Measurements from ENCODE around the gene ATP6V0A4.

Gene ATP6V0A4

DNA sequence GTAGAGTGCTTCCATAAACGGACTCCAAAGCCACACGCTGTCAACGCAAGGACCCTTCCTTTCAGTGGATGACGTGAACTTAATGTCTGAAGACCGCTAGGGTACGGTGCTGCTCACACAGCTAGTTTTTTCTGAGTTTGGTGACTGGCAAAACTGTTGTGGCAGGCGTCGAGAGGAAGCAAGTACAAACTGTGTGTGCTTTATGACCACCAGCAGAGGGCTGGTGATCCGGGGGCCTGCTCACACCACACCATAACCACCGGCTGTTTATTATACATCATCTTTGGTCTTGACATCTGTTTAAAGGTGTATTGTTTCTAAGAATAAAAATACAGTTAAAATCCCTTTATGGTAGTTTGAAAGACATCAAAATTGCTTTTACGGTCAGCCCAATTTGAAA lies 37.1 kb upstream of the ATP6V0A4 start:
- FAIRE-seq = no peak
- DNase-seq (ENCODE audit: insufficient read length, low spot score) = no peak
- TF ChIP-seq, protein P1, sequence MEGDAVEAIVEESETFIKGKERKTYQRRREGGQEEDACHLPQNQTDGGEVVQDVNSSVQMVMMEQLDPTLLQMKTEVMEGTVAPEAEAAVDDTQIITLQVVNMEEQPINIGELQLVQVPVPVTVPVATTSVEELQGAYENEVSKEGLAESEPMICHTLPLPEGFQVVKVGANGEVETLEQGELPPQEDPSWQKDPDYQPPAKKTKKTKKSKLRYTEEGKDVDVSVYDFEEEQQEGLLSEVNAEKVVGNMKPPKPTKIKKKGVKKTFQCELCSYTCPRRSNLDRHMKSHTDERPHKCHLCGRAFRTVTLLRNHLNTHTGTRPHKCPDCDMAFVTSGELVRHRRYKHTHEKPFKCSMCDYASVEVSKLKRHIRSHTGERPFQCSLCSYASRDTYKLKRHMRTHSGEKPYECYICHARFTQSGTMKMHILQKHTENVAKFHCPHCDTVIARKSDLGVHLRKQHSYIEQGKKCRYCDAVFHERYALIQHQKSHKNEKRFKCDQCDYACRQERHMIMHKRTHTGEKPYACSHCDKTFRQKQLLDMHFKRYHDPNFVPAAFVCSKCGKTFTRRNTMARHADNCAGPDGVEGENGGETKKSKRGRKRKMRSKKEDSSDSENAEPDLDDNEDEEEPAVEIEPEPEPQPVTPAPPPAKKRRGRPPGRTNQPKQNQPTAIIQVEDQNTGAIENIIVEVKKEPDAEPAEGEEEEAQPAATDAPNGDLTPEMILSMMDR (IDR thresholded peaks at IDR 0.05; ENCODE audit: insufficient read depth, missing control alignments) = no peak

DNA sequence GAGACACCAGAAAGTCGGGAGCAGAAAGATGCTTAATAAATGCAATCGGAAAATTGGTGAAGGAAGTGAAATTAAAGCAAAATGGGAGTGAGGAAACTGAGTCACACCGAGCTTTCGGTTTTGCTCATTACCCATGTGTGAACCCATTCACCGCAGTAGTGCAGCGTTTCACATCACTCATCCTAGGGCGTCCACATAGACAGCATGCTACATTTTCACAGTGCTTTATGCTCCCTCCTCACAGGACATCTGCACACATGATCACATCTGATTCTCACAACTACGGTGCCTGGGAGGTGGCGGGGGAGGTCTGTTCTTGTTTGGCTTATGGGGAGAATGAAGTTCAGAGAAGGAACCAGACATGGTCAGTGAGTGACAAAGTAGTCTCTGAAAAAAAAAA lies 36.6 kb upstream of the ATP6V0A4 start:
- TF ChIP-seq, protein P1 (IDR thresholded peaks at IDR 0.05; ENCODE audit: insufficient read depth, missing control alignments) = no peak
- DNase-seq (ENCODE audit: insufficient read length, low spot score) (no peak), FAIRE-seq (no peak)

DNA sequence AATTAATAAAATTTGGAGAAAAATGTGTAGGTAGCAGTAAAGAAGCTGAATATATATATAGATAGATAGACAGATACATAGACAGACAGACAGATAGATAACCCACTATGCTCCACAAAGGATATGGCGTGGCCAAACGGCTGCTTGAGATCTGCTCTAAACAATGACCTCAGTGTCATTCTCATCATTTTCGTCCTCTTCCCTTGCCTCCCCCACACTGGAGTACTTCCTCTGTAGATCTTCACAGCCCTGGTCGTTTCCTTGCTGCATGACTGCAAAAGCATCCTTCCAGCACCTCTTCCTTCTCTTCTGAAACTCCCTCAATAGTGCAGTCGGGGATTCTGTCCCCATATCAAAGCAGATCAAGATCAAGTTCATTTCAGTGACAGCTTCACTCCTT lies 35.6 kb upstream of the ATP6V0A4 start:
- FAIRE-seq (no peak), DNase-seq (ENCODE audit: insufficient read length, low spot score) (no peak)
- TF ChIP-seq, protein P1 (IDR thresholded peaks at IDR 0.05; ENCODE audit: insufficient read depth, missing control alignments) = no peak

- no peak for FAIRE-seq
- no peak for DNase-seq (ENCODE audit: insufficient read length, low spot score)
- TF ChIP-seq, protein P1 (IDR thresholded peaks at IDR 0.05; ENCODE audit: insufficient read depth, missing control alignments) = no peak
Observed at GRCh38 chr7:138832966-138833365, 35.0 kb upstream of the ATP6V0A4 start.

GRCh38 chr7:138829335-138829734 lies 31.3 kb upstream of the ATP6V0A4 start:
- TF ChIP-seq, protein P1 (IDR thresholded peaks at IDR 0.05; ENCODE audit: insufficient read depth, missing control alignments) = no peak
- FAIRE-seq (no peak), DNase-seq (ENCODE audit: insufficient read length, low spot score) (no peak)

- DNase-seq (ENCODE audit: insufficient read length, low spot score) (no peak), FAIRE-seq (no peak)
- TF ChIP-seq, protein P1 (IDR thresholded peaks at IDR 0.05; ENCODE audit: insufficient read depth, missing control alignments) = no peak
Observed at GRCh38 chr7:138828302-138828701, 30.3 kb upstream of the ATP6V0A4 start.

GRCh38 chr7:138825049-138825721 lies 27.2 kb upstream of the ATP6V0A4 start:
- TF ChIP-seq, protein P1 (IDR thresholded peaks at IDR 0.05; ENCODE audit: insufficient read depth, missing control alignments) = no peak
- no peak for FAIRE-seq
- DNase-seq (ENCODE audit: insufficient read length, low spot score) = no peak

All from D721Med (cell line).